MM.1S (cell line): ENCODE results near the gene SPINK1.

Source experiments
- DNase-seq: peaks from one replicate; pipeline ENCODE4 v3.0.0-alpha.2; 2015
- H2AFZ ChIP-seq: fragments of 300-600 bp; sonication (generic); 2 replicates; pipeline ENCODE4 v1.6.0; 2016; ENCODE audit warnings: antibody characterized with exemption, low read length
- H3F3A ChIP-seq: fragments of 300-600 bp; sonication (generic); 2 replicates; pipeline ENCODE4 v1.6.1; 2016; ENCODE audit warnings: mild to moderate bottlenecking, antibody characterized with exemption, low read length, moderate library complexity, mixed read lengths; ENCODE audit not compliant: insufficient read depth
- H3K27ac ChIP-seq: fragments of 300-600 bp; sonication (generic); 2 replicates; pipeline ENCODE4 v1.5.1; 2016; ENCODE audit warnings: mild to moderate bottlenecking, low read length
- H3K27me3 ChIP-seq: fragments of 300-600 bp; sonication (generic); replicated peaks from 2 replicates; pipeline ENCODE4 v1.6.0; 2016; ENCODE audit warnings: low read length; ENCODE audit not compliant: insufficient read depth
- H3K36me3 ChIP-seq: fragments of 300-600 bp; sonication (generic); replicated peaks from 2 replicates; pipeline ENCODE4 v1.6.1; 2016; ENCODE audit warnings: mild to moderate bottlenecking, low read length, mixed read lengths; ENCODE audit not compliant: insufficient read depth
- H3K4me1 ChIP-seq: fragments of 300-600 bp; sonication (generic); 2 replicates; pipeline ENCODE4 v1.6.1; 2016; ENCODE audit warnings: low read length, mixed read lengths
- H3K4me2 ChIP-seq: fragments of 300-600 bp; sonication (generic); 2 replicates; pipeline ENCODE4 v1.6.0; 2016; ENCODE audit warnings: low read depth, low read length
- H3K4me3 ChIP-seq: fragments of 300-600 bp; sonication (generic); 2 replicates; pipeline ENCODE4 v1.5.1; 2016; ENCODE audit warnings: low read length, mixed read lengths
- H3K79me2 ChIP-seq: fragments of 300-600 bp; sonication (generic); 2 replicates; pipeline ENCODE4 v1.6.1; 2016; ENCODE audit warnings: mixed run types, low read length, mixed read lengths
- H3K9ac ChIP-seq: fragments of 300-600 bp; sonication (generic); 2 replicates; pipeline ENCODE4 v1.6.1; 2016; ENCODE audit warnings: low read length, mixed read lengths
- H3K9me2 ChIP-seq: fragments of 300-600 bp; sonication (generic); replicated peaks from 2 replicates; pipeline ENCODE4 v1.6.1; 2016; ENCODE audit warnings: mild to moderate bottlenecking, low read length, mixed read lengths; ENCODE audit not compliant: insufficient read depth
- H3K9me3 ChIP-seq: fragments of 300-600 bp; sonication (generic); replicated peaks from 2 replicates; pipeline ENCODE4 v1.6.1; 2016; ENCODE audit warnings: mild to moderate bottlenecking, low read length, mixed read lengths; ENCODE audit not compliant: insufficient read depth
- H4K20me1 ChIP-seq: fragments of 300-600 bp; sonication (generic); 2 replicates; pipeline ENCODE4 v1.6.1; 2016; ENCODE audit warnings: mild to moderate bottlenecking, low read length, moderate library complexity, mixed read lengths; ENCODE audit not compliant: insufficient read depth
- CTCF ChIP-seq: fragments of 300-600 bp; sonication (generic); IDR thresholded peaks from 2 replicates; pipeline ENCODE4 v1.5.1; 2016; ENCODE audit warnings: antibody characterized with exemption, low read length, mixed read lengths
- EZH2 ChIP-seq: fragments of 300-600 bp; sonication (generic); optimal IDR thresholded peaks from 2 replicates; pipeline ENCODE3; 2017; ENCODE audit warnings: low read depth, mild to moderate bottlenecking, antibody characterized with exemption, low read length, mixed read lengths
- EZH2phosphoT487 ChIP-seq: fragments of 300-600 bp; sonication (generic); IDR thresholded peaks from 2 replicates; pipeline ENCODE4 v1.6.1; 2018; ENCODE audit warnings: antibody characterized with exemption, low read length

Gene SPINK1

DNA sequence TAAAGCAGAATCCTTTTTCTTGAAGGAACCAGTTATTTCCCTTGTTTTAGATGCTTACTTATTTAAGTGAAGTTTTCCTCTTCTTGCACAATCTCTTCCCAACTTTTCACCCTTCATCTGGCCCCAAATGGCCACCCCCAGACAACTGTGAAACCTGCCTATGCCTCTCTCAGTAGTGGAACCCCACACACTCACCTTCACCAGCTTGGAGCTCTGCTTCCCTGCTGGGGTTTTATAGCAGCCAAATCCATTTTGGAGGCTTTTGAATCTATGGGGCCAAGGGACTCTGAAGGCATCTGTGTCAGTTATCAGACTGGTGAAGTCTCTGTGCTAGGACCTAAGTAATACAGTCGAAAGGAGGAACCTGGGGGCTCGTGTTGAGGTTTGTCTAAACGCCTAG lies 22.9 kb upstream of the SPINK1 start:
- H3K79me2 ChIP-seq, result no peaks in the 10 kb centered on the region
- no peaks in the 10 kb centered on the region for H3K27me3 ChIP-seq
- H3K4me2 ChIP-seq, result no peak overlapping the region
- TF ChIP-seq EZH2phosphoT487 (no peak), EZH2 (no peak), CTCF (no peak)
- peaks cover 33% of the 10 kb centered on the region for H3K4me1 ChIP-seq
- H3K27ac ChIP-seq, result no peak overlapping the region
- H3K9ac ChIP-seq, result no peak overlapping the region
- H4K20me1 ChIP-seq, result no peaks in the 10 kb centered on the region
- H2AFZ ChIP-seq, result no peak overlapping the region
- no peaks in the 10 kb centered on the region for H3K9me2 ChIP-seq
- no peaks in the 10 kb centered on the region for H3K9me3 ChIP-seq
- DNase-seq, result no peak
- no peaks in the 10 kb centered on the region for H3K36me3 ChIP-seq
- H3F3A ChIP-seq, result no peaks in the 10 kb centered on the region
- no peak overlapping the region for H3K4me3 ChIP-seq

GRCh38 chr5:147853372-147853987 lies 22.0 kb upstream of the SPINK1 start:
- Histone ChIP-seq H3K27ac (no peak overlapping the region), H3K36me3 (no peaks in the 10 kb centered on the region), H2AFZ (no peak overlapping the region), H4K20me1 (no peaks in the 10 kb centered on the region), H3K9me3 (no peaks in the 10 kb centered on the region), H3K4me2 (no peak overlapping the region), H3K27me3 (no peaks in the 10 kb centered on the region), H3F3A (no peaks in the 10 kb centered on the region), H3K79me2 (no peaks in the 10 kb centered on the region), H3K4me1 (peaks cover 33% of the 10 kb centered on the region), H3K9ac (no peak overlapping the region), H3K4me3 (no peak overlapping the region), H3K9me2 (no peaks in the 10 kb centered on the region)
- DNase-seq, result no peak
- no peak for TF ChIP-seq EZH2
- TF ChIP-seq CTCF, result no peak
- no peak for TF ChIP-seq EZH2phosphoT487

DNA sequence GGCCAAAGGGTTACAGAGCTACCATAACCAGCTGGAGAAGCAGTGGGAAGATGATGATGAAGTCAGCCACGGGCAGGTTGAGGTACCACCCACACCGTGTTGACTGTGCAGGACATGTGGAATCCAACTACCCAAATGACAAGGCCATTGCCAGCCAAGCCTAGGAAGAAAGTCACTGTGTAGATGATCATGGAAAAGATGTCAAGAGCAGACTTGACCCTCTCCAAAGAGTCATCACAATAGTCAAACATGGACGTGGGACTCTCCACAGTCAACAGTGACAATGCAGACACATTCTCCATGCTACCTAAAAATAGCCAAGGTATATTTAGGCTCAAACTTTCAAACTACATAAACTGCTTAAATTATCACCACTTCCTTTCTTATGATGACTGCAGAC lies 20.9 kb upstream of the SPINK1 start:
- Histone ChIP-seq H4K20me1 (no peaks in the 10 kb centered on the region), H3K9ac (no peak overlapping the region), H3K9me2 (no peaks in the 10 kb centered on the region), H3K79me2 (no peaks in the 10 kb centered on the region), H3K27me3 (no peaks in the 10 kb centered on the region), H3K36me3 (no peaks in the 10 kb centered on the region), H3K9me3 (no peaks in the 10 kb centered on the region), H3K4me1 (peaks cover 33% of the 10 kb centered on the region), H3K27ac (no peak overlapping the region), H3K4me3 (no peak overlapping the region), H3K4me2 (peak overlapping the region; percentile 25), H2AFZ (0 out of 2 replicates have a peak overlapping the region, but pooled peaks have one; percentile 12), H3F3A (no peaks in the 10 kb centered on the region)
- TF ChIP-seq EZH2 (no peak), CTCF (no peak), EZH2phosphoT487 (no peak)
- DNase-seq, result no peak
